ENCODE measurements around the gene GPX3. TPM values are rescaled to one million over a fixed set of nuclear protein-coding genes. Genes with fewer than 3 reads are reported as not detected.
A peak's percentile ranks its signal among the peaks of the same experiment; 100 is the strongest.

The GPX3 gene
- total and polyA plus RNA-seq, 2 donors (not counting 1 experiment from before 2014, with no cell fraction given): 182 to 267 TPM

DNA sequence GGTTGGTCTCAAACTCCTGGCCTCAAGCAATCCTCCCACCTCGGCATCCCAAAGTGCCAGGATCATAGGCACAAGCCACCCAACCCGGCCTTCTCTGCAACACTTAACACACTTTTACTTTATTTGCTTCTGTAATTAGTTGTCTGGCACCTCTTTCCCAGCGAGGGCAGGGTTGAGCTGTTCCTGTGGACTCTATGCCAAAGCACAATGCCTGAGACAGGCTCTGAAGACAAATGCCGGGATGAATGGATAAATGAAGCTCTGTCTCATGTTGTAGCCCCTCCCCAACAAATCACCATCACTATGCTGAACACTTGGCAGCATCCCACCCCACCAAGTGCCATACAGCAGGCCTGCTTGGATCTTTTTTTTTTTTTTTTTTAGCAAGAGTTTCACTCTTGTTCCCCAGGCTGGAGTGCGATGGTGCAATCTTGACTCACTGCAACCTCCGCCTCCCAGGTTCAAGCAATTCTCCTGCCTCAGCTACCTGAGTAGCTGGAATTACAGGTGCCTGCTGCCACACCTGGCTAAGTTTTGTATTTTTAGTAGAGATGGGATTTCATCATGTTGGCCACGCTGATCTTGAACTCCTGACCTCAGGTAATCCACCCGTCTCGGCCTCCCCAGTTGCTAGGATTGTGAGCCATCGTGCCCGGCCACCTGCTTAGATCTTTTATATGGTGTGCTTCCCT is 21.3 kb downstream of the GPX3 start:
- DNase-seq (ENCODE audit: low read depth in 2 of 2): no peak
- Histone ChIP-seq H3K27me3 (ENCODE audit: control insufficient read depth, insufficient read depth, low read length) (no peaks in the 10 kb centered on the region), H3K4me3 (replicated peaks in 1 of 4; ENCODE audit: control extremely low read depth in 1 of 4, insufficient read depth in 1 of 4, low read depth in 3 of 4, low read length in 4 of 4) (no peak overlapping the region), H3K79me2 (ENCODE audit: control insufficient read depth, insufficient read depth, low read length) (no peaks in the 10 kb centered on the region), H2AFZ (ENCODE audit: low read length) (no peak overlapping the region), H3K4me2 (ENCODE audit: extremely low read depth, insufficient read depth, low read length) (no peak overlapping the region), H3K9me3 (ENCODE audit: control insufficient read depth, insufficient read depth, low read depth, low read length) (no peaks in the 10 kb centered on the region), H3K9ac (ENCODE audit: insufficient read depth, low read length) (no peak overlapping the region), H3K4me1 (ENCODE audit: control insufficient read depth, extremely low read depth, insufficient read depth, low read length) (peaks cover 26% of the 10 kb centered on the region), H3K36me3 (ENCODE audit: control insufficient read depth, insufficient read depth, low read length) (peaks cover 7% of the 10 kb centered on the region), H3K27ac (ENCODE audit: insufficient read depth, low read length) (no peak overlapping the region), H4K20me1 (ENCODE audit: control insufficient read depth, extremely low read depth, insufficient read depth, low read length) (no peaks in the 10 kb centered on the region)
- TF ChIP-seq, protein P1, sequence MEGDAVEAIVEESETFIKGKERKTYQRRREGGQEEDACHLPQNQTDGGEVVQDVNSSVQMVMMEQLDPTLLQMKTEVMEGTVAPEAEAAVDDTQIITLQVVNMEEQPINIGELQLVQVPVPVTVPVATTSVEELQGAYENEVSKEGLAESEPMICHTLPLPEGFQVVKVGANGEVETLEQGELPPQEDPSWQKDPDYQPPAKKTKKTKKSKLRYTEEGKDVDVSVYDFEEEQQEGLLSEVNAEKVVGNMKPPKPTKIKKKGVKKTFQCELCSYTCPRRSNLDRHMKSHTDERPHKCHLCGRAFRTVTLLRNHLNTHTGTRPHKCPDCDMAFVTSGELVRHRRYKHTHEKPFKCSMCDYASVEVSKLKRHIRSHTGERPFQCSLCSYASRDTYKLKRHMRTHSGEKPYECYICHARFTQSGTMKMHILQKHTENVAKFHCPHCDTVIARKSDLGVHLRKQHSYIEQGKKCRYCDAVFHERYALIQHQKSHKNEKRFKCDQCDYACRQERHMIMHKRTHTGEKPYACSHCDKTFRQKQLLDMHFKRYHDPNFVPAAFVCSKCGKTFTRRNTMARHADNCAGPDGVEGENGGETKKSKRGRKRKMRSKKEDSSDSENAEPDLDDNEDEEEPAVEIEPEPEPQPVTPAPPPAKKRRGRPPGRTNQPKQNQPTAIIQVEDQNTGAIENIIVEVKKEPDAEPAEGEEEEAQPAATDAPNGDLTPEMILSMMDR (conservative IDR thresholded peaks at IDR 0.05 in 1 of 2, IDR thresholded peaks at IDR 0.05 in 1 of 2; ENCODE audit: low read depth in 1 of 2, low read length in 2 of 2): no peak
- TF ChIP-seq EZH2 (IDR thresholded peaks at IDR 0.05; ENCODE audit: low read length, missing control alignments): no peak

DNA sequence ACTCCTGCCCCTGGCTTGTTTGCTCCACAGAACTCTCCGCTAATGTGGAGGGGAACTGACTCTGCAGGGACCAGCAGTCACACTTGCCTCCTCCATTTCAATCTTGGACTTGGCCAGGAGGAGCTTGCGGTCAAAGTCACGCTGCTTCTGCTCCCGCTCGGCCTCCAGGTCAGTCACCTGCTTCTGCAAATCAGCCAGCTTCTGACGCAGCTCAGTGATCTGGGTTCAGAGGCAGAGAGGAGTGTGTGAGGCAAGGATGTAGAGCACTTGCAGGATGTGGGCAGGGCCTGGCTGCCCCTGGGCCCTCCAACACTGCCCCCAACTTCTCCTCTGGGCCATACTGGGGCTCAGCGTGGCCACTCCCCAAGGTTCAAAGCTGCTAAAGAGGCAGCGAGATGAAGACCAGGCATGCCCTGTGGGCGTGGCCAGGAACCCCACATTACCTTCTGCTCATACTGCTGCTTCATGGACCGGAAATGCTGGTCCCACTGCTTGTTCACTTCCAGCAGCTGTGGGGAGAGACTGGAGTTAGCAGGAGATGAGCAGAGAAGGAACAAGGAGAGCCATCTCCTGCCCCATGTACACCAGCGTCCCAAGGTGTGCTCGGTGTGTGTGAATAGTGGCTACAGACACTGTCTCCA is 22.2 kb downstream of the GPX3 start:
- Histone ChIP-seq H4K20me1 (ENCODE audit: control insufficient read depth, extremely low read depth, insufficient read depth, low read length) (no peaks in the 10 kb centered on the region), H3K4me1 (ENCODE audit: control insufficient read depth, extremely low read depth, insufficient read depth, low read length) (peaks cover 25% of the 10 kb centered on the region), H3K4me2 (ENCODE audit: extremely low read depth, insufficient read depth, low read length) (no peak overlapping the region), H3K27me3 (ENCODE audit: control insufficient read depth, insufficient read depth, low read length) (no peaks in the 10 kb centered on the region), H3K79me2 (ENCODE audit: control insufficient read depth, insufficient read depth, low read length) (no peaks in the 10 kb centered on the region), H3K9ac (ENCODE audit: insufficient read depth, low read length) (no peak overlapping the region), H3K4me3 (replicated peaks in 1 of 4; ENCODE audit: control extremely low read depth in 1 of 4, insufficient read depth in 1 of 4, low read depth in 3 of 4, low read length in 4 of 4) (no peak overlapping the region), H3K27ac (ENCODE audit: insufficient read depth, low read length) (no peak overlapping the region), H3K9me3 (ENCODE audit: control insufficient read depth, insufficient read depth, low read depth, low read length) (no peaks in the 10 kb centered on the region), H3K36me3 (ENCODE audit: control insufficient read depth, insufficient read depth, low read length) (peaks cover 9% of the 10 kb centered on the region), H2AFZ (ENCODE audit: low read length) (no peak overlapping the region)
- DNase-seq (ENCODE audit: low read depth in 2 of 2): no peak
- TF ChIP-seq EZH2 (IDR thresholded peaks at IDR 0.05; ENCODE audit: low read length, missing control alignments): no peak
- TF ChIP-seq, protein P1 (conservative IDR thresholded peaks at IDR 0.05 in 1 of 2, IDR thresholded peaks at IDR 0.05 in 1 of 2; ENCODE audit: low read depth in 1 of 2, low read length in 2 of 2): no peak

DNA sequence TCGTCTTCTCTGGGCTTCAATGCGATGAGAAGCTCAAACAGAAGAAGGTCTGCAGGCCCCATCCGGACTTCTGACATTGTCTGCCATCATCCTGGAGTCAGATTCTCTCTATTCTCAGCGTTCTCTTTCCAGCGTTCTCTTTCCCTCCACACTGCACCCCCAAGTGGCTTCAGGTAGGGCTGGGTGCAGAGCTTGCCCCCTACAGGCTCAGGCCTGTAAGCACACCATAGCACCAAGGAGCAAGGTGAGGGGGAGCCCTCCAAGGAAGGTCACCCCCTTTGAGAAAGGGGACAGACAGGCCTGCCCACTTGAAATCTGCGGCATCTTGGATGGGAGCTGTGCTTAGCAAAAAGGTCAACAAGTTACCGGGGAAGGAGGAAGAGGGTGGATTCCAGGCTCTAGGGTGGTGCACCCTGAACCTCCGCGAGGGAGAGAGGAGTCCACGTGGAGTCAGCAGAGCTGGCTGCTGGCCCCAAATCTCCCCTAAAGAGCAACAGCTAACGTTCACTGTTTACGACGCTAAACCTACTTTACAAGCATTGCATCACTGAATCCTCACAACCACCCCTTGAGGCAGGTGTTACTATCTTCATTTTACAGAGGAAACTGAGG is 27.5 kb downstream of the GPX3 start:
- peak in 1 of 2 donors; percentile 41 for DNase-seq (ENCODE audit: low read depth in 2 of 2)
- Histone ChIP-seq H3K9ac (ENCODE audit: insufficient read depth, low read length) (no peak overlapping the region), H3K4me2 (ENCODE audit: extremely low read depth, insufficient read depth, low read length) (no peak overlapping the region), H2AFZ (ENCODE audit: low read length) (no peak overlapping the region), H3K4me1 (ENCODE audit: control insufficient read depth, extremely low read depth, insufficient read depth, low read length) (peaks cover 6% of the 10 kb centered on the region), H3K79me2 (ENCODE audit: control insufficient read depth, insufficient read depth, low read length) (no peaks in the 10 kb centered on the region), H3K27me3 (ENCODE audit: control insufficient read depth, insufficient read depth, low read length) (no peaks in the 10 kb centered on the region), H3K9me3 (ENCODE audit: control insufficient read depth, insufficient read depth, low read depth, low read length) (no peaks in the 10 kb centered on the region), H3K27ac (ENCODE audit: insufficient read depth, low read length) (no peak overlapping the region), H4K20me1 (ENCODE audit: control insufficient read depth, extremely low read depth, insufficient read depth, low read length) (no peaks in the 10 kb centered on the region), H3K4me3 (replicated peaks in 1 of 4; ENCODE audit: control extremely low read depth in 1 of 4, insufficient read depth in 1 of 4, low read depth in 3 of 4, low read length in 4 of 4) (no peak overlapping the region), H3K36me3 (ENCODE audit: control insufficient read depth, insufficient read depth, low read length) (peaks cover 7% of the 10 kb centered on the region)
- TF ChIP-seq EZH2 (IDR thresholded peaks at IDR 0.05; ENCODE audit: low read length, missing control alignments): no peak
- TF ChIP-seq, protein P1 (conservative IDR thresholded peaks at IDR 0.05 in 1 of 2, IDR thresholded peaks at IDR 0.05 in 1 of 2; ENCODE audit: low read depth in 1 of 2, low read length in 2 of 2): peak; percentile 96 to 97

All from fibroblast of lung (primary cell).